Stomach (tissue), 9 donors: ENCODE data around the gene RFX3. TPM values are rescaled to one million over a fixed set of nuclear protein-coding genes. Genes with fewer than 3 reads are reported as not detected.

Experiments
- DNase-seq, 2 donors: peaks; one replicate each; pipeline versions ENCODE4 v3.0.0 to v3.0.0-alpha.2; 2013 to 2019
- H3K27ac ChIP-seq, 5 donors: fragments of 200-600 bp in 4 of 5; sonication (generic) in 4 of 5; one replicate each; pipeline ENCODE4 v1.5.1; 2013 to 2019; ENCODE audit warnings: mild to moderate bottlenecking in 1 of 5, moderate library complexity in 1 of 5
- H3K27me3 ChIP-seq, 3 donors: fragments of 200-600 bp; sonication (generic); one replicate each; pipeline ENCODE4 v1.5.1; 2017 to 2019; ENCODE audit warnings: mixed run types in 1 of 3
- H3K36me3 ChIP-seq, 4 donors: fragments of 200-600 bp; sonication (generic); 1 replicate in 3 of 4; 2 replicates in 1 of 4; pipeline ENCODE4 v1.5.1; 2016 to 2019
- H3K4me1 ChIP-seq, 4 donors: fragments of 200-600 bp; sonication (generic); one replicate each; pipeline ENCODE4 v1.5.1; 2016 to 2019
- H3K4me3 ChIP-seq, 4 donors: fragments of 200-600 bp; sonication (generic) in 3 of 4; one replicate each; pipeline ENCODE4 v1.5.1; 2016 to 2019; ENCODE audit warnings: mild to moderate bottlenecking in 1 of 4
- H3K9me3 ChIP-seq, 4 donors: fragments of 200-600 bp; sonication (generic); one replicate each; pipeline ENCODE4 v1.5.1; 2016 to 2019
- CTCF ChIP-seq, 7 experiments: fragments of 450-650 bp in 4 of 7; fragments of 200-600 bp in 3 of 7; sonication (generic) in 3 of 7; IDR thresholded peaks; one replicate each; pipeline ENCODE4 v1.5.1; 2016 to 2019; ENCODE audit warnings: antibody characterized with exemption in 7 of 7, control low read depth in 2 of 7, mild to moderate bottlenecking in 1 of 7
- EP300 ChIP-seq: sonication (generic); formaldehyde crosslinking; IDR thresholded peaks from one replicate; pipeline ENCODE4 v1.6.1; 2017; ENCODE audit warnings: antibody characterized with exemption
- POLR2A ChIP-seq, 4 donors: fragments of 450-650 bp; IDR thresholded peaks; one replicate each; pipeline ENCODE4 v1.6.1; 2016; ENCODE audit warnings: antibody characterized with exemption in 4 of 4, control low read depth in 2 of 4, mild to moderate bottlenecking in 1 of 4, moderate library complexity in 1 of 4
- POLR2AphosphoS5 ChIP-seq, 3 donors: sonication (generic); formaldehyde crosslinking; IDR thresholded peaks; one replicate each; pipeline ENCODE4 v1.6.1; 2016; ENCODE audit warnings: antibody characterized with exemption in 3 of 3
- WGBS, 5 donors: extraction: QIAGEN DNeasy Blood & Tissue Kit in 3 of 5; methylation state at CpG; one replicate each; pipeline versions ENCODE4 v1.1.5 to v1.1.7; 2013 to 2018; 5-methylcytosine and 5-hydroxymethylcytosine counted together
- intact Hi-C: fragments of 100-400 bp; cut with DNase I; formaldehyde crosslinking; loops from one replicate; pipeline ENCODE4 v1.15.1; 2023; ENCODE audit warnings: low total_unique reads
- polyA plus RNA-seq, 3 donors: library from polyadenylated mRNA; stranded (reverse); fragments of 200-250 nt; gene quantifications; one replicate each; pipeline ENCODE4 v1.2.3, GENCODE V29; 2013
- total RNA-seq, 5 donors: library from RNA; depleted of rRNA; stranded (reverse); fragments of >200 nt; gene quantifications; one replicate each; pipeline versions ENCODE4 v1.1.0 to v1.2.3, GENCODE V29; 2014 to 2016
- donor health status: healthy with polysubstance abuse.
- donor health status: Bipolar disorder and iron deficiency.
- donor health status: healthy.

The RFX3 gene
- total and polyA plus RNA-seq, 8 donors, result 0.76 to 22.8 (median 6.1) TPM

- H3K9me3 ChIP-seq, result no peaks in the 10 kb centered on the region
- no peak for DNase-seq
- no peaks in the 10 kb centered on the region for H3K27me3 ChIP-seq
- peaks cover 0 to 9% (median 2%) of the 10 kb centered on the region in 4 donors for H3K4me1 ChIP-seq
- no peak for TF ChIP-seq POLR2A (IDR thresholded peaks at IDR 0.05)
- no peak for TF ChIP-seq CTCF (IDR thresholded peaks at IDR 0.05)
- no peak for TF ChIP-seq EP300
- no peak for TF ChIP-seq POLR2AphosphoS5 (IDR thresholded peaks at IDR 0.05)
- intact Hi-C loops, result no loop called here
- 90 to 94% (median 91%) methylated on average over 4 of the region's 4 CpGs for WGBS, 5 donors
- H3K4me3 ChIP-seq, result no peak overlapping the region
- no peak overlapping the region for H3K27ac ChIP-seq
- H3K36me3 ChIP-seq, result no peaks in the 10 kb centered on the region
These were observed 92.0 kb downstream of the RFX3 start for GRCh38 chr9:3433754-3434153.

- 81 to 96% (median 95%) methylated on average over 4 of the region's 4 CpGs for WGBS, 5 donors
- DNase-seq, result no peak
- H3K9me3 ChIP-seq, result no peaks in the 10 kb centered on the region
- no peak overlapping the region for H3K4me3 ChIP-seq
- intact Hi-C loops, result no loop called here
- H3K4me1 ChIP-seq, result peaks cover 0 to 9% (median 2%) of the 10 kb centered on the region in 4 donors
- H3K36me3 ChIP-seq, result no peaks in the 10 kb centered on the region
- TF ChIP-seq EP300 (no peak), CTCF (IDR thresholded peaks at IDR 0.05) (no peak), POLR2A (IDR thresholded peaks at IDR 0.05) (no peak), POLR2AphosphoS5 (IDR thresholded peaks at IDR 0.05) (no peak)
- no peaks in the 10 kb centered on the region for H3K27me3 ChIP-seq
- H3K27ac ChIP-seq, result no peak overlapping the region
These were observed 92.7 kb downstream of the RFX3 start for GRCh38 chr9:3433066-3433465.

- H3K36me3 ChIP-seq, result no peaks in the 10 kb centered on the region
- no peak overlapping the region for H3K27ac ChIP-seq
- no peak overlapping the region for H3K4me3 ChIP-seq
- peaks cover 0 to 5% (median 2%) of the 10 kb centered on the region in 4 donors for H3K4me1 ChIP-seq
- 76 to 89% (median 77%) methylated on average over 3 of the region's 3 CpGs for WGBS, 5 donors
- H3K27me3 ChIP-seq, result no peaks in the 10 kb centered on the region
- intact Hi-C loops, result no loop called here
- no peaks in the 10 kb centered on the region for H3K9me3 ChIP-seq
- TF ChIP-seq EP300, result no peak
- DNase-seq, result no peak
These were observed 93.9 kb downstream of the RFX3 start for GRCh38 chr9:3431890-3432289.

- Histone ChIP-seq H3K27ac (no peak overlapping the region), H3K4me1 (no peaks in the 10 kb centered on the region), H3K36me3 (no peaks in the 10 kb centered on the region), H3K4me3 (no peak overlapping the region), H3K9me3 (no peaks in the 10 kb centered on the region), H3K27me3 (no peaks in the 10 kb centered on the region)
- intact Hi-C loops, result no loop called here
- no peak for TF ChIP-seq POLR2A (IDR thresholded peaks at IDR 0.05)
- TF ChIP-seq POLR2AphosphoS5 (IDR thresholded peaks at IDR 0.05), result no peak
- no peak for TF ChIP-seq CTCF (IDR thresholded peaks at IDR 0.05)
- no peak for TF ChIP-seq EP300
- DNase-seq, result no peak
- 92 to 96% (median 96%) methylated on average over 11 of the region's 11 CpGs for WGBS, 5 donors
These were observed 105.9 kb downstream of the RFX3 start for GRCh38 chr9:3419893-3420292.

- intact Hi-C loops, result no loop called here
- Histone ChIP-seq H3K4me3 (no peak overlapping the region), H3K27ac (no peak overlapping the region), H3K27me3 (no peaks in the 10 kb centered on the region), H3K9me3 (no peaks in the 10 kb centered on the region), H3K4me1 (no peaks in the 10 kb centered on the region), H3K36me3 (no peaks in the 10 kb centered on the region)
- no peak for TF ChIP-seq EP300
- TF ChIP-seq POLR2AphosphoS5 (IDR thresholded peaks at IDR 0.05), result no peak
- TF ChIP-seq POLR2A (IDR thresholded peaks at IDR 0.05), result no peak
- TF ChIP-seq CTCF (IDR thresholded peaks at IDR 0.05), result no peak
- no peak for DNase-seq
These were observed 109.9 kb downstream of the RFX3 start for GRCh38 chr9:3415906-3416305.
